ENCODE results near the gene TRIM13. TPM values are rescaled to one million over a fixed set of nuclear protein-coding genes. Genes with fewer than 3 reads are reported as not detected.
"Not testable (repeated sequence)": the region's sequence is repeated elsewhere in the genome, so short reads cannot be mapped to it uniquely, and the experiment has no call there.

Gene TRIM13
- total RNA-seq, 1 experiment from 2014 or later, result 15.7 TPM

GRCh38 chr13:50055454-50055853 is 58.6 kb downstream of the TRIM13 start:
- H3K27ac ChIP-seq, result no peak overlapping the region

GRCh38 chr13:50060718-50061117 is 63.9 kb downstream of the TRIM13 start:
- H3K36me3 ChIP-seq, result peaks cover 74% of the 10 kb centered on the region

More at GRCh38 chr13:50055454-50055853, 58.6 kb downstream of the TRIM13 start:
- no peak for DNase-seq (ENCODE audit: low read depth in 1 of 2, low spot score in 2 of 2)
- peaks cover 77% of the 10 kb centered on the region for H3K36me3 ChIP-seq
- peaks cover 6% of the 10 kb centered on the region; the same call in 1 of the 2 replicates for H3K4me1 ChIP-seq (replicated peaks)
- H3K27me3 ChIP-seq (replicated peaks), result no peaks in the 10 kb centered on the region
- no peak overlapping the region for H3K4me3 ChIP-seq
- H3K9me3 ChIP-seq (replicated peaks), result no peaks in the 10 kb centered on the region

GRCh38 chr13:50062336-50062735 is 65.5 kb downstream of the TRIM13 start:
- DNase-seq (ENCODE audit: low read depth in 1 of 2, low spot score in 2 of 2); H3K27ac ChIP-seq; H3K4me1 ChIP-seq (replicated peaks); H3K4me3 ChIP-seq; H3K9me3 ChIP-seq (replicated peaks); H3K27me3 ChIP-seq (replicated peaks): not testable (repeated sequence)
- H3K36me3 ChIP-seq, result peaks cover 77% of the 10 kb centered on the region

More at GRCh38 chr13:50060718-50061117, 63.9 kb downstream of the TRIM13 start:
- Histone ChIP-seq H3K27ac (no peak overlapping the region), H3K9me3 (replicated peaks) (no peaks in the 10 kb centered on the region), H3K27me3 (replicated peaks) (no peaks in the 10 kb centered on the region), H3K4me1 (replicated peaks) (no peaks in the 10 kb centered on the region), H3K4me3 (no peak overlapping the region)
- DNase-seq (ENCODE audit: low read depth in 1 of 2, low spot score in 2 of 2), result no peak

- Histone ChIP-seq H3K27me3 (replicated peaks) (no peaks in the 10 kb centered on the region), H3K36me3 (peaks cover 80% of the 10 kb centered on the region), H3K4me3 (no peak overlapping the region), H3K9me3 (replicated peaks) (no peaks in the 10 kb centered on the region), H3K4me1 (replicated peaks) (no peaks in the 10 kb centered on the region), H3K27ac (no peak overlapping the region)
- DNase-seq (ENCODE audit: low read depth in 1 of 2, low spot score in 2 of 2), result no peak
These were observed 68.9 kb downstream of the TRIM13 start for GRCh38 chr13:50065712-50066111.

Other genes with a start within 250 kb of the TRIM13 start
- 29.9 and 41.1 TPM in 2 replicates for gene KPNA3, start 204.4 kb upstream of the TRIM13 start, total RNA-seq (2014; rRNA removed; shearing (Covaris generic))
- 12.3 and 13.2 TPM in 2 replicates for gene SPRYD7, start 60.7 kb upstream of the TRIM13 start, total RNA-seq (2014; rRNA removed; shearing (Covaris generic))
- gene KCNRG, start 18.4 kb downstream of the TRIM13 start, total RNA-seq (2014; rRNA removed; shearing (Covaris generic)), result 1.9 TPM in 1 of 2 replicates, not detected in the other

Measured in SJSA1 (cell line).